ENCODE data around the gene HNF1B.

The HNF1B gene

DNA sequence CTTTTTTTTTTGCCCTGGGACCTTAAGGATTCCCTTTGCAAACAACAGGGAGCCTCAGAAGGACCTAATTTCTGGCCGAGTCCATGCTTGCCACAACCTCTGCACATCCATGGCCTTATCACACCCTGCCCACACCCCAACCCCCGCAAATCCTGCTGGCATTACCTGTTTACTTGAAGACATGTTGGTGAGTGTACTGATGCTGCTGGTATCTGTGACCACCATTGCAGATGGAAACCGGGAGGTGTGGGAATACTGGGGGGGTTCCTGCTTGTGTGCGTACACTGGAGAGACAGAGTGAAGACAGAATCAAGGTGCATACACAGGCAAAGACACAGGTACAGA is 46.0 kb downstream of the HNF1B start:
- no peak overlapping the region for H3K56ac ChIP-seq (ENCODE audit: low read length)
- DNase-seq: no peak
- no peak overlapping the region for H2AK5ac ChIP-seq (ENCODE audit: low read length)
- no peaks in the 10 kb centered on the region for H3K36me3 ChIP-seq (ENCODE audit: control insufficient read depth, insufficient read depth, low read length)
- H3K9ac ChIP-seq (ENCODE audit: low read length): no peak overlapping the region
- no peak overlapping the region for H3K4me2 ChIP-seq (ENCODE audit: low read length)
- H3K79me1 ChIP-seq (ENCODE audit: low read length): no peaks in the 10 kb centered on the region
- no peak overlapping the region for H2BK15ac ChIP-seq (replicated peaks; ENCODE audit: low read depth)
- peaks cover 7% of the 10 kb centered on the region for H3K4me1 ChIP-seq (ENCODE audit: control insufficient read depth, low read depth, low read length)
- H3K79me2 ChIP-seq (ENCODE audit: control insufficient read depth, insufficient read depth, low read length): no peaks in the 10 kb centered on the region
- H3K27me3 ChIP-seq (ENCODE audit: insufficient read depth, low read length, poor library complexity): no peaks in the 10 kb centered on the region
- no peak overlapping the region for H4K8ac ChIP-seq (ENCODE audit: low read depth, low read length)
- no peak overlapping the region for H3K4me3 ChIP-seq (ENCODE audit: low read length)
- H3K23ac ChIP-seq (ENCODE audit: low read length): no peak overlapping the region
- no peak overlapping the region for H3K18ac ChIP-seq (ENCODE audit: low read length)
- no peak overlapping the region for H4K5ac ChIP-seq (ENCODE audit: low read length)
- H2BK120ac ChIP-seq (ENCODE audit: low read depth, low read length): no peak overlapping the region
- no peak overlapping the region for H3K4ac ChIP-seq (ENCODE audit: low read depth, low read length)
- no peak overlapping the region for H3K27ac ChIP-seq (ENCODE audit: low read depth, low read length)
- H2BK5ac ChIP-seq (ENCODE audit: low read length): no peak overlapping the region
- no CpG with 5 or more reads among the region's 4 CpGs for WGBS (ENCODE audit: extremely low coverage, insufficient coverage, low lambda C conversion rate)

DNA sequence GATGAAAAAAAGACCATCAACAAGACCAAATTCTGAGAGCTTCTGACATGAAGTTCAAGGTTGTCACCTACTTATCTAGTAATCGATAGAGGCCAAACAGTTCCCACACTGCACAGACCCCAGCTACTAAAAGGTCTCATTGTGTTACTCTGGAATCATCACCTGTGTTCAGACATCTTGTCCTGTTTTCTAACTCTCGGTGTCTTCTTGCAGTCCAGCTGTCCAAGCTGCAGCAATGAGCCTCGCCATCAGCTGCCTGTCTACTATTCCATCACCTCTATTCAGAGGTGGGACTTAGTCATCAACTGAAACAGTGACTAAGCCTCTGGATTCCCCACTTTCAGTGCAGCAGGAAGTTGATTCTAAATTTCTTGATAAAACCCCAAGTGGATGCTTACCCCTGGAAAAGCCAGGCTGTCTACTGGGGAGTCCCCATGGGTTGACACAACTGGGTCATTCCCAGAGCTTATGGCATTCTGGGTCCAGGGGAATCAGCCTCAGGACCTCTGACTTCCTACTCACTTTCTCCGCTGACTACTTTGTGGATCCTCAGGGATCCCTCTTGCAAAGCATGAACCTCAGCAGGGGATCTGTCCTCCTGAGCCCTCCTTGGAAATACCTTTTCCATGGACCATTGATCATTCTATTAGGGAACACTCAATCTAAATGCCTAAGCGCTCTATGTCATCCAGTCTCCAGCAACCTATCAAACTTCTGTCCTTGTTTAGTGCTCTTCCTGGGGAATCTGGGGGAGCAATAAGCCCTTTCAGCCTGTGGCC is 46.5 kb downstream of the HNF1B start:
- H3K79me2 ChIP-seq (ENCODE audit: control insufficient read depth, insufficient read depth, low read length): no peaks in the 10 kb centered on the region
- no peak overlapping the region for H3K4me3 ChIP-seq (ENCODE audit: low read length)
- no peaks in the 10 kb centered on the region for H3K27me3 ChIP-seq (ENCODE audit: insufficient read depth, low read length, poor library complexity)
- H4K8ac ChIP-seq (ENCODE audit: low read depth, low read length): no peak overlapping the region
- H2AK5ac ChIP-seq (ENCODE audit: low read length): no peak overlapping the region
- H2BK5ac ChIP-seq (ENCODE audit: low read length): no peak overlapping the region
- H3K27ac ChIP-seq (ENCODE audit: low read depth, low read length): no peak overlapping the region
- H3K4me1 ChIP-seq (ENCODE audit: control insufficient read depth, low read depth, low read length): peaks cover 7% of the 10 kb centered on the region
- H2BK15ac ChIP-seq (replicated peaks; ENCODE audit: low read depth): no peak overlapping the region
- no peak for DNase-seq
- H4K5ac ChIP-seq (ENCODE audit: low read length): no peak overlapping the region
- no peak overlapping the region for H3K23ac ChIP-seq (ENCODE audit: low read length)
- no peak overlapping the region for H3K4ac ChIP-seq (ENCODE audit: low read depth, low read length)
- H2BK120ac ChIP-seq (ENCODE audit: low read depth, low read length): no peak overlapping the region
- no CpG with 5 or more reads among the region's 5 CpGs for WGBS (ENCODE audit: extremely low coverage, insufficient coverage, low lambda C conversion rate)
- no peaks in the 10 kb centered on the region for H3K79me1 ChIP-seq (ENCODE audit: low read length)
- no peak overlapping the region for H3K4me2 ChIP-seq (ENCODE audit: low read length)
- no peaks in the 10 kb centered on the region for H3K36me3 ChIP-seq (ENCODE audit: control insufficient read depth, insufficient read depth, low read length)
- H3K56ac ChIP-seq (ENCODE audit: low read length): no peak overlapping the region
- no peak overlapping the region for H3K9ac ChIP-seq (ENCODE audit: low read length)
- no peak overlapping the region for H3K18ac ChIP-seq (ENCODE audit: low read length)

DNA sequence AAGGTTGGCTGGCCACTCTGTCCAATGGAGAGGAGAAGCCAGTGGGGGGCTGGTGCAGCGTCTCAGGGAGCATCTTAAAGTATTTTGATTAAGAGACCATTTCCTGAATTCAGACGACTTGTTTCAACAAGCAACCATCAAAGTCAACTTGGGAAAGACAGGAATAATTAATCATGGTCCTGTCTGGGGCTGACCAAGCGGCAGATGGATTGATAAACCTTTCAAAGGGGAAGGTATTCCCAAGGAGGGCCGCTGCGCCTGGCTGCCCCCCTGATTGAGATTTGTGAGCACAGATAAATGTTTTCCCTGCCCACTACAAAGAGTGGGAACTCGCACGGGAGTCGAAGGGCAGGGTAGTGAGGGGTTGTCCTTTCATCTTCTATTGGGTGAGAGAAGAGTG is 47.5 kb downstream of the HNF1B start:
- H3K4ac ChIP-seq (ENCODE audit: low read depth, low read length): no peak overlapping the region
- H2BK15ac ChIP-seq (replicated peaks; ENCODE audit: low read depth): no peak overlapping the region
- no peaks in the 10 kb centered on the region for H3K79me1 ChIP-seq (ENCODE audit: low read length)
- DNase-seq: no peak
- H3K79me2 ChIP-seq (ENCODE audit: control insufficient read depth, insufficient read depth, low read length): no peaks in the 10 kb centered on the region
- no peak overlapping the region for H3K4me2 ChIP-seq (ENCODE audit: low read length)
- H3K27me3 ChIP-seq (ENCODE audit: insufficient read depth, low read length, poor library complexity): no peaks in the 10 kb centered on the region
- H2AK5ac ChIP-seq (ENCODE audit: low read length): no peak overlapping the region
- H3K23ac ChIP-seq (ENCODE audit: low read length): no peak overlapping the region
- no peak overlapping the region for H4K8ac ChIP-seq (ENCODE audit: low read depth, low read length)
- no peak overlapping the region for H3K9ac ChIP-seq (ENCODE audit: low read length)
- H3K56ac ChIP-seq (ENCODE audit: low read length): no peak overlapping the region
- H3K18ac ChIP-seq (ENCODE audit: low read length): no peak overlapping the region
- H3K27ac ChIP-seq (ENCODE audit: low read depth, low read length): no peak overlapping the region
- H3K36me3 ChIP-seq (ENCODE audit: control insufficient read depth, insufficient read depth, low read length): no peaks in the 10 kb centered on the region
- no peak overlapping the region for H4K5ac ChIP-seq (ENCODE audit: low read length)
- WGBS (ENCODE audit: extremely low coverage, insufficient coverage, low lambda C conversion rate): no CpG with 5 or more reads among the region's 8 CpGs
- H2BK5ac ChIP-seq (ENCODE audit: low read length): no peak overlapping the region
- no peak overlapping the region for H2BK120ac ChIP-seq (ENCODE audit: low read depth, low read length)
- H3K4me1 ChIP-seq (ENCODE audit: control insufficient read depth, low read depth, low read length): peaks cover 5% of the 10 kb centered on the region
- H3K4me3 ChIP-seq (ENCODE audit: low read length): no peak overlapping the region

DNA sequence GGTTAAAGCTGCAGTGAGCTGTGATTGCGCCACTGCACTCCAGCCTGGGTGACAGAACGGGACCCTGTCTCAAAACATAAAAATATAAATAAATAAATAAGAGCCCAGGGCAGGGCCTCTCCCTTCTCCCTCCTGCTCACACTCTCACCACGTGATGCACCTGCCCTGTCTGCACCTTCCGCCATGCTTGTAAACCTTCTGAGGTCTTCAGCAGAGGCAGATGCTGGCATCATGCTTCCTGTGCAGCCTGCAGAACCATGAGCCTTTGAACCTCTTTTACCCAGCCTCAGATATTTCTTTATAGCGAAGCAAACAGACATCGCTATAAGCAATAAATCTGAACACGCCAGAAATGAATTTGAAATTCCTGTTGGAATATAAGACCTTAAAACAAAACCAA is 48.5 kb downstream of the HNF1B start:
- Histone ChIP-seq H3K18ac (ENCODE audit: low read length) (no peak overlapping the region), H3K4ac (ENCODE audit: low read depth, low read length) (no peak overlapping the region), H4K5ac (ENCODE audit: low read length) (no peak overlapping the region), H3K56ac (ENCODE audit: low read length) (no peak overlapping the region), H2BK5ac (ENCODE audit: low read length) (no peak overlapping the region), H3K27me3 (ENCODE audit: insufficient read depth, low read length, poor library complexity) (no peaks in the 10 kb centered on the region), H3K23ac (ENCODE audit: low read length) (no peak overlapping the region), H3K79me1 (ENCODE audit: low read length) (no peaks in the 10 kb centered on the region), H3K4me3 (ENCODE audit: low read length) (no peak overlapping the region), H3K9ac (ENCODE audit: low read length) (no peak overlapping the region), H2BK15ac (replicated peaks; ENCODE audit: low read depth) (no peak overlapping the region), H3K79me2 (ENCODE audit: control insufficient read depth, insufficient read depth, low read length) (no peaks in the 10 kb centered on the region), H3K4me2 (ENCODE audit: low read length) (no peak overlapping the region), H4K8ac (ENCODE audit: low read depth, low read length) (no peak overlapping the region), H3K4me1 (ENCODE audit: control insufficient read depth, low read depth, low read length) (no peaks in the 10 kb centered on the region), H2AK5ac (ENCODE audit: low read length) (no peak overlapping the region), H3K36me3 (ENCODE audit: control insufficient read depth, insufficient read depth, low read length) (no peaks in the 10 kb centered on the region), H2BK120ac (ENCODE audit: low read depth, low read length) (no peak overlapping the region), H3K27ac (ENCODE audit: low read depth, low read length) (no peak overlapping the region)
- WGBS (ENCODE audit: extremely low coverage, insufficient coverage, low lambda C conversion rate): no CpG with 5 or more reads among the region's 7 CpGs
- DNase-seq: no peak

DNA sequence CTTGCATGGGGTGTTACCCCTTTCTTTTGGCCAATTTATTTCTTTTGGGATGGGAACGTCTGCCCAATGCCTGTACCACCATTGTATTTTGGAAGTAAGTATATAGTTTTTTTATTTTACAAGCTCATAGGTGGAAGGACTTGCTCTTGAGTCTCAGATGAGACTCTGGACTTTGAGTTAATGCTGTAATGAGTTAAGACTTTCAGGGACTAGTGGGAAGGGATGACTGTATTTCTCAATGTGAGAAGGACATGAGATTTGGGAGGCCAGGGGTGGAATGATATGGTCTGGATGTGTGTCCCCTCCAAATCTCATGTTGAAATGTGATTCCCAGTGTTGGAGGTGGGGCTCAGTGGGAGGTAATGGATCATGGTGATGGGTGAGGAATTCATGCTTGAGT is 49.1 kb downstream of the HNF1B start:
- Histone ChIP-seq H4K8ac (ENCODE audit: low read depth, low read length) (no peak overlapping the region), H3K4me2 (ENCODE audit: low read length) (no peak overlapping the region), H2BK5ac (ENCODE audit: low read length) (no peak overlapping the region), H3K27me3 (ENCODE audit: insufficient read depth, low read length, poor library complexity) (no peaks in the 10 kb centered on the region), H2BK15ac (replicated peaks; ENCODE audit: low read depth) (no peak overlapping the region), H3K79me1 (ENCODE audit: low read length) (no peaks in the 10 kb centered on the region), H3K27ac (ENCODE audit: low read depth, low read length) (no peak overlapping the region), H3K23ac (ENCODE audit: low read length) (no peak overlapping the region), H3K79me2 (ENCODE audit: control insufficient read depth, insufficient read depth, low read length) (no peaks in the 10 kb centered on the region), H3K4me3 (ENCODE audit: low read length) (no peak overlapping the region), H3K4ac (ENCODE audit: low read depth, low read length) (no peak overlapping the region), H3K36me3 (ENCODE audit: control insufficient read depth, insufficient read depth, low read length) (no peaks in the 10 kb centered on the region), H2BK120ac (ENCODE audit: low read depth, low read length) (no peak overlapping the region), H4K5ac (ENCODE audit: low read length) (no peak overlapping the region), H2AK5ac (ENCODE audit: low read length) (no peak overlapping the region), H3K9ac (ENCODE audit: low read length) (no peak overlapping the region), H3K56ac (ENCODE audit: low read length) (no peak overlapping the region), H3K18ac (ENCODE audit: low read length) (no peak overlapping the region), H3K4me1 (ENCODE audit: control insufficient read depth, low read depth, low read length) (no peaks in the 10 kb centered on the region)
- no CpG with 5 or more reads among the region's 1 CpG for WGBS (ENCODE audit: extremely low coverage, insufficient coverage, low lambda C conversion rate)
- no peak for DNase-seq

DNA sequence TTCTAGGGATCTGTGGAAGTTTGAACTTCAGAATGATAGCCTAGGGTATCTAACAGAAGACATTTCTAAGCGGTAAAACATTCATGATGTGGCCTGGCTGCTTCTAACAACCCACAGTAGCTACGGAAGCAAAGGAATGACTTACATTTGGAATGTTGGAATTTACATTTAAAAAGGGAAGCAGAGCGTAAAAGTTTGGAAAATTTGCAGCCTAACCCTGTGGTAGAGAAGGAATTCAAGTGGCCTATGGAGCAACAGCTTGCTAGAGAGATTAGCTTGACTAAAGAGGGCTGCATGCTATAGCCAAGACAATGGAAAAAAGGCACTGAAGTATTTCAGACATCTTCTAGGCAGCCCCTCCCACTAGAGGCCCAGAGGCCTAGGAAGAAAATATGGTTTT is 50.1 kb downstream of the HNF1B start:
- no peak overlapping the region for H3K27ac ChIP-seq (ENCODE audit: low read depth, low read length)
- H4K8ac ChIP-seq (ENCODE audit: low read depth, low read length): no peak overlapping the region
- no peak overlapping the region for H3K56ac ChIP-seq (ENCODE audit: low read length)
- no peak overlapping the region for H3K4me3 ChIP-seq (ENCODE audit: low read length)
- no peak overlapping the region for H2AK5ac ChIP-seq (ENCODE audit: low read length)
- no peaks in the 10 kb centered on the region for H3K27me3 ChIP-seq (ENCODE audit: insufficient read depth, low read length, poor library complexity)
- no peaks in the 10 kb centered on the region for H3K4me1 ChIP-seq (ENCODE audit: control insufficient read depth, low read depth, low read length)
- no peak overlapping the region for H2BK15ac ChIP-seq (replicated peaks; ENCODE audit: low read depth)
- no peak overlapping the region for H4K5ac ChIP-seq (ENCODE audit: low read length)
- H3K9ac ChIP-seq (ENCODE audit: low read length): no peak overlapping the region
- H3K4me2 ChIP-seq (ENCODE audit: low read length): no peak overlapping the region
- H2BK5ac ChIP-seq (ENCODE audit: low read length): no peak overlapping the region
- H3K18ac ChIP-seq (ENCODE audit: low read length): no peak overlapping the region
- H3K23ac ChIP-seq (ENCODE audit: low read length): no peak overlapping the region
- WGBS (ENCODE audit: extremely low coverage, insufficient coverage, low lambda C conversion rate): no CpG with 5 or more reads among the region's 3 CpGs
- no peak overlapping the region for H2BK120ac ChIP-seq (ENCODE audit: low read depth, low read length)
- no peak for DNase-seq
- H3K4ac ChIP-seq (ENCODE audit: low read depth, low read length): no peak overlapping the region
- H3K36me3 ChIP-seq (ENCODE audit: control insufficient read depth, insufficient read depth, low read length): no peaks in the 10 kb centered on the region
- H3K79me2 ChIP-seq (ENCODE audit: control insufficient read depth, insufficient read depth, low read length): no peaks in the 10 kb centered on the region
- H3K79me1 ChIP-seq (ENCODE audit: low read length): no peaks in the 10 kb centered on the region

Data from mesendoderm (in vitro differentiated cells).